A549 treated with GW870086 at 1 μM for 4 hours (cell line): ENCODE data around the gene LARP4B. TPM values are rescaled to one million over a fixed set of nuclear protein-coding genes. Genes with fewer than 3 reads are reported as not detected.

ENCODE experiments used
- total RNA-seq: library from RNA; stranded (reverse); fragments of 200-300 nt; extraction: Qiagen RNA extraction; gene quantifications from 5 replicates; pipeline ENCODE4 v1.2.3, GENCODE V29; 2022; ENCODE audit warnings: low read depth

The LARP4B gene
- 30.7 to 37.6 TPM (median 37.2 TPM) in 5 replicates for total RNA-seq

DNA sequence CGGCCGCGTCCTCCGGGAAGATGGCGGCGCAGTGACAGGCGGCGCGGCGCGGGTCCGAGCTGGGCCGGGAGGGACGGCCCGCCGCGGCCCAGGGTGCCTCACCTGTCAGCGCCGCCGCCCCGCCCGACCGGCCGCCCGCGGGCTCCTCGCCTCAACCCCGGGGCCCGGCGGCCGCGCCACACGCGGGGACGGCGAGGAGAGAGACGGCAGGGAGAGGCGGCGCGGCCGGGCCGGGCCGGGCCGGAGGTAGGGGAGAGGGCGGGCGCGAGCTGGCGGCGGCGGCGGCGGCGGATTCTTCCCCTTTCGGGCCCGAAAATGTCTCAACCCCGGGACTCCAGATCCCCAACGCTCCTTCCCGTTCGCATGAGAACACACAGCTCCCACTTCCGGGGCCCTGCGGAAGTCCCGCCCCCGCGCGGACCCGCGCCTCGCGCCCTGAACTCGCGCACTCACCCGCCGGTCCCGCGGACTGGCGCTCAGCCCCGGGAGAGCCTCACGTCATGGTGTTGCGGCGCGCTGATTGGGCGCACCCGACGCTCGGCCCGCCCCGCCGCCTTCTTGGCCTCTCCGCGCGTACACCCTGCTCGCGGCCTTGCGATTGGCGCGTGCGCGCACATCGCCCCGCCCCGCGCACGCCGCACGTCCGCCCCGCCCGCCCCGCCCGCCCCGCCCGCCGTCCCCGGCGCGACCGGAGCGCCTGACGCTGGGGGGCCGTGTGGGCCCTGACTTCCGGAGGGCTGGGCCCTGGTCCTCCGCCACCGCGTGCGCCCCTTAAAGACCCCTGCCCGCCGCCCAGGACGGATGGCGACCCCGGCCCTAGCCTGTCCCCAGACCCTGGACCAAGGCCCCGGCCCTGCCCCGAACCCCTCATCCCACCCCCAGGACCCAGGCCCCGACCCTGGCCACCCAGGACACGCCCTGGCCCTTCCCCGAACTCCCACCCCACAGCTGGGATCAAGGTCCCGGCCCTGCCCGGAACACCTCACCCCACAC is at the start of gene LARP4B:
Gene LARP4B, minus strand, starts transcription at position 380 of the 993 bp plus-strand sequence. CDS start 45,984 bp downstream, outside the sequence.

Other genes starting within 250 kb of the LARP4B start
- gene DIP2C, start 242.0 kb downstream of the LARP4B start, total RNA-seq: 7.1 to 11.8 TPM (median 11.1 TPM) in 5 replicates
- 100 to 115 TPM (median 107 TPM) in 5 replicates for gene GTPBP4, start 56.7 kb upstream of the LARP4B start, total RNA-seq
- not detected in 5 replicates for gene IDI2, start 94.2 kb upstream of the LARP4B start, total RNA-seq
- 25.6 to 33.0 TPM (median 29.8 TPM) in 5 replicates for gene IDI1, start 117.4 kb upstream of the LARP4B start, total RNA-seq
- gene WDR37, start 124.7 kb upstream of the LARP4B start, total RNA-seq: 7.4 to 8.5 TPM (median 7.8 TPM) in 5 replicates